C4-2B (cell line): ENCODE measurements around the gene TFPT.

Experiments
- H3K27ac ChIP-seq: fragments of 450-650 bp; 2 replicates; pipeline ENCODE4 v1.5.1; 2017
- ZFX ChIP-seq: fragments of 450-650 bp; IDR thresholded peaks from 2 replicates; pipeline ENCODE4 v1.6.1; 2017
- TF ChIP-seq, protein P1 (sequence below): fragments of 450-650 bp; conservative IDR thresholded peaks from 2 replicates; pipeline ENCODE4 v1.5.1; 2017; ENCODE audit warnings: mild to moderate bottlenecking

Gene TFPT

DNA sequence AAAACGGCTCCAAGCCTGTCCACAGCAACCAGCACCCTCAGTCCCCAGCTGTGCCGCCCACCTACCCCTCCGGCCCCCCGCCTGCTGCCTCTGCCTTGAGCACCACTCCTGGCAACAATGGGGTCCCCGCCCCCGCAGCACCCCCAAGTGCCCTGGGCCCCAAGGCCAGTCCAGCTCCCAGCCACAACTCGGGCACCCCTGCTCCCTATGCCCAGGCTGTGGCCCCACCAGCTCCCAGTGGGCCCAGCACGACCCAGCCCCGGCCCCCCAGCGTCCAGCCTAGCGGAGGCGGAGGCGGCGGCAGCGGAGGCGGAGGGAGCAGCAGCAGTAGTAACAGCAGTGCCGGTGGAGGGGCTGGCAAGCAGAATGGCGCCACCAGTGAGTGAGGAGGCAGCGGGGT, 32.7 kb upstream of the TFPT start:
- H3K27ac ChIP-seq: no peak overlapping the region
- TF ChIP-seq, protein P1, sequence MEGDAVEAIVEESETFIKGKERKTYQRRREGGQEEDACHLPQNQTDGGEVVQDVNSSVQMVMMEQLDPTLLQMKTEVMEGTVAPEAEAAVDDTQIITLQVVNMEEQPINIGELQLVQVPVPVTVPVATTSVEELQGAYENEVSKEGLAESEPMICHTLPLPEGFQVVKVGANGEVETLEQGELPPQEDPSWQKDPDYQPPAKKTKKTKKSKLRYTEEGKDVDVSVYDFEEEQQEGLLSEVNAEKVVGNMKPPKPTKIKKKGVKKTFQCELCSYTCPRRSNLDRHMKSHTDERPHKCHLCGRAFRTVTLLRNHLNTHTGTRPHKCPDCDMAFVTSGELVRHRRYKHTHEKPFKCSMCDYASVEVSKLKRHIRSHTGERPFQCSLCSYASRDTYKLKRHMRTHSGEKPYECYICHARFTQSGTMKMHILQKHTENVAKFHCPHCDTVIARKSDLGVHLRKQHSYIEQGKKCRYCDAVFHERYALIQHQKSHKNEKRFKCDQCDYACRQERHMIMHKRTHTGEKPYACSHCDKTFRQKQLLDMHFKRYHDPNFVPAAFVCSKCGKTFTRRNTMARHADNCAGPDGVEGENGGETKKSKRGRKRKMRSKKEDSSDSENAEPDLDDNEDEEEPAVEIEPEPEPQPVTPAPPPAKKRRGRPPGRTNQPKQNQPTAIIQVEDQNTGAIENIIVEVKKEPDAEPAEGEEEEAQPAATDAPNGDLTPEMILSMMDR: no peak

- no peak overlapping the region for H3K27ac ChIP-seq
- TF ChIP-seq, protein P1: no peak
- TF ChIP-seq ZFX: no peak
Measured at GRCh38 chr19:54147676-54148075, 32.2 kb upstream of the TFPT start.

DNA sequence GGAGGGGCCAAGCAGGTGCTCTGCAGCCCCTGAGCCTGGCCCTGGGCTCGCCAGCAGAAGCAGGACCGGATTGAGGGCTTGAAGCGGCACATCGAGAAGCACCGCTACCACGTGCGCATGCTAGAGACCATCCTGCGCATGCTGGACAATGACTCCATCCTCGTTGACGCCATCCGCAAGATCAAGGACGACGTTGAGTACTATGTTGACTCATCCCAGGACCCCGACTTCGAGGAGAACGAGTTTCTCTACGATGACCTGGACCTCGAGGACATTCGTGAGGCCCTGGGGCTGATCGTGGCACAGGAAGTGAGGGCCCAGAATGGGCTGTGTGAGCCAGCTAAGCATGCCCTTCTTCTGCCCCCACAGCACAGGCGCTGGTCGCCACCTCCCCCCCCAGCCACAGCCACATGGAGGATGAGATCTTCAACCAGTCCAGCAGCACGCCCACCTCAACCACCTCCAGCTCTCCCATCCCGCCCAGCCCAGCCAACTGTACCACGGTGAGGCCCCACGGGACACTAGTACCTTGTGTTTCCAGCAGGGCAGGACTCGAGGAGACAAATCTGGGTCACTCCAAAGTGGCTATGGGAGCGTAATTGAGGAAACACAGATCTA, 30.2 kb upstream of the TFPT start:
- no peak for TF ChIP-seq ZFX
- no peak overlapping the region for H3K27ac ChIP-seq

- no peak overlapping the region for H3K27ac ChIP-seq
- no peak for TF ChIP-seq ZFX
- TF ChIP-seq, protein P1: no peak
Measured at GRCh38 chr19:54142166-54142780, 26.8 kb upstream of the TFPT start.

- H3K27ac ChIP-seq: no peak overlapping the region
Measured at GRCh38 chr19:54141356-54141755, 25.9 kb upstream of the TFPT start.

DNA sequence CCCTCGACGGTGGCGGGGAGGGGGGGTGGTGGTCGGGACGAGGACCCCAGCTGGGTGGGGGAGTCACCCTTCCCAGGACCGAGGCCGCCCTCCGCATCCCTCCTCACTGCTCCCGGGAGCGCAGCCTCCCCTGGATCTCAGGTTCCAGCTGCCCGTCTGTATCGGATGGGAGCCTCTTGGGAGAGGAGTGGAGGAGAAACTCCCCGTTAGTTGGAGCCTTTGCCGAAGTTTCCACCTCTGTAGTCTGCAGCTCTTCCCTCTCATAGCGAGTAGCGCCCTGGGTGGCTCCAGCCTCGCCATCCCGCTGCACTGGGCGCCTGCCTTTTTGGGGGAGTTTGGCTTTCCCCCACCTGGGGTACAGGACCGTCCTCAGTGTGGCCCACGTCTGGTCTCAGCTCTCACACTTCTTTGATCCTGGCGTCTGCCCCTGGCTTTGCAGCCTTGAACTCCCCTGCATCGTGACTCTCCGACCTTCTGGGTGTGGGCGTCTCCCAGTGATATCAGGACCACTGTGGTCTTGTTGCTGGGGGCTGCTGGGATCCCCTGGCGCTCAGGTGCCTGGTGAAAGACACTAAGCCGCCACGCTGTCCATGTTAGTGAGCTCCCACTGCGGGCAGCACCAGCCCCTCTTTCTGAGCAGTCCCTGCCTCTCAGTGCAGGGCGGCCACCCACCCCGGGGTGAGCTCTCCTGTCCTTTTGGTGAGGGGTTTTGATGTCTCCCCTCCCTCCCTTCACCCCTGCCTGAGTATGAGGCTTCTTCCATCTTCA, 23.2 kb upstream of the TFPT start:
- peak overlapping the region; percentile 97 for H3K27ac ChIP-seq
- TF ChIP-seq, protein P1: no peak
- TF ChIP-seq ZFX: no peak

More at GRCh38 chr19:54141356-54141755, 25.9 kb upstream of the TFPT start:
- no peak for TF ChIP-seq ZFX
- TF ChIP-seq, protein P1: no peak

DNA sequence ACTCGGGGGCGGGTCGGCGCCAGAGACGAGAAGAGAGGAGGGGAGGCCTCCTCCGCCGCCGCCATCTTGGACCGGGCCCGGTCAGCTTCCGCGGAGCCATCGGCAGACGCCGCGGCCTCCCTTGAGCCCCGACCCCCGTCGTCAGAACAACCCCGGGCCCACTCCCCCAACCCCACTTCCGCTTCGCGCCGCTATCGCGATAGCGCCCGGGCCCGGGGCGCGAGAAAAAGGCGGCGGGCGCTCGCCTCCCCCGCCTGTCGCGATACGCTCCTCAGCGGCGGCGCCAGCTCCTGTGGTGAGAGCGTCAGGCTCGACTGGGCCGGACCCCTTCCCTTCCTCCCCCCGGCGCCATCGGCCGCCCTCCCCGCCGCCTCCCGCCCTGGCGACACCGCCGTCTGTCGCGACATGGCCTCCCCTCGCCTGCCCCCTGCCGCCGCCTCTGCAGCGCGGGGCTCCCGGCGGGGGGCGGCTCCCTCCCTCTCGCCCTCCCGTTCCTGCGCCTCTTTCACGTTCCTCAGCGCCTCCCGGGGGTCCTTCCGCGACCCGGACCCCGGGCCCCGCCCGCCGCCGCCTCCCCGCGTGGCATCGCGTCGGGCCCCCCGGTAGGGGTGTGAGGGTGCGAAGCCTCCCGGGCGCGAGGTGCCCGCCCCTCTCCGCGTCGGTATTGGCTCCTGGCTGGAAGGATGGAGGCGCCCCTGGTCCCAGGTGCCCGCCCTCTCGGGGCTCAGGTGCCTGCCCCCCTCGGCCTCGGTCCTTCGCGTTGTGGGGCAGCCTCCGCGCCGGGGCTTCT, 22.4 kb upstream of the TFPT start, which contains the start of gene CNOT3:
TSS of gene CNOT3 (plus strand) at position 64 of the 790 bp plus-strand sequence. CDS start 5,217 bp downstream, outside the sequence.
- H3K27ac ChIP-seq: peak within 1 kb of the TSS; percentile 97
- peak; percentile 67; the same call in 1 of the 2 replicates for TF ChIP-seq ZFX
- TF ChIP-seq, protein P1: no peak
